ENCODE measurements around the gene STX12.

STX12 gene

GRCh38 chr1:27872059-27872801 is 99.2 kb downstream of the STX12 start, which contains the start of gene THEMIS2:
THEMIS2 (plus strand) TSS chr1:27872544; CDS start chr1:27872572, 28 bp downstream.
- DNase-seq = peak; percentile 70 to 83 (median 74)

GRCh38 chr1:27872802-27873551 is 100.0 kb downstream of the STX12 start:
- DNase-seq = no peak

- no peak for DNase-seq
Measured at GRCh38 chr1:27873671-27874384, 100.8 kb downstream of the STX12 start.

Data from activated CD4-positive, CD25-positive, alpha-beta regulatory T cell (primary cell).